ENCODE data around the gene PNLIPRP1. TPM values are rescaled to one million over a fixed set of nuclear protein-coding genes. Genes with fewer than 3 reads are reported as not detected.

Gene PNLIPRP1
- total RNA-seq, 2 experiments from 2014 or later = not detected

DNA sequence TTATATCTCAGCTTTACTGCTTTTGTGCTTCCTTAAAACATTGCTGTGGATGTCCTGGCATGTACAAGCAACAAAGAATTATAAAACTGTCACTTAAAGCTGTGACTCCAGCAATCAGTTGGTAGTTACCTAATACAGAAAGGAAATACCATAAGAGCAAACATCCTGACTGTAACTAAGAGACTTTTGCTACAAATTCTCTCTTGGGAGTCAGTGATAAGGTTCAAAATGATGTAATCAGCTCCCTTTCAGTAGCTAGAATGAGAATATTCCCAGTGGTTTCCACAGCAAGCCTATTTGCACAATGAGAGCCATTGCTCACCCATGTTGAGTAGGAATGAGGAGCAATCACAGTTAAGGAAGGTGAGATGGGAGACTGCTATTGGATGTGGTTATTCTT, 7.6 kb downstream of the PNLIPRP1 start:
- no TSS peak for BruUV-seq (replicated peaks)
- CTCF ChIA-PET (ENCODE audit: unreplicated experiment) = no interaction called here
- intact Hi-C loops (cut with micrococcal nuclease; ENCODE audit: unreplicated experiment) = no loop called here

GRCh38 chr10:116599991-116600390, 9.2 kb downstream of the PNLIPRP1 start:
- H3K27ac ChIP-seq (ENCODE audit: low read depth, low read length, poor library complexity, severe bottlenecking) = no peak overlapping the region
- H3K4me1 ChIP-seq (ENCODE audit: insufficient read depth, low read length, poor library complexity, severe bottlenecking) = no peaks in the 10 kb centered on the region
- intact Hi-C loops (cut with micrococcal nuclease; ENCODE audit: unreplicated experiment) = no loop called here
- H4K20me1 ChIP-seq (ENCODE audit: insufficient read depth, low read length) = no peaks in the 10 kb centered on the region
- no peaks in the 10 kb centered on the region for H3K36me3 ChIP-seq (ENCODE audit: insufficient read depth, low read length)
- TF ChIP-seq EZH2phosphoT487 (IDR thresholded peaks at IDR 0.05; ENCODE audit: borderline replicate concordance, low read depth, low read length) = no peak
- TF ChIP-seq, protein P1, sequence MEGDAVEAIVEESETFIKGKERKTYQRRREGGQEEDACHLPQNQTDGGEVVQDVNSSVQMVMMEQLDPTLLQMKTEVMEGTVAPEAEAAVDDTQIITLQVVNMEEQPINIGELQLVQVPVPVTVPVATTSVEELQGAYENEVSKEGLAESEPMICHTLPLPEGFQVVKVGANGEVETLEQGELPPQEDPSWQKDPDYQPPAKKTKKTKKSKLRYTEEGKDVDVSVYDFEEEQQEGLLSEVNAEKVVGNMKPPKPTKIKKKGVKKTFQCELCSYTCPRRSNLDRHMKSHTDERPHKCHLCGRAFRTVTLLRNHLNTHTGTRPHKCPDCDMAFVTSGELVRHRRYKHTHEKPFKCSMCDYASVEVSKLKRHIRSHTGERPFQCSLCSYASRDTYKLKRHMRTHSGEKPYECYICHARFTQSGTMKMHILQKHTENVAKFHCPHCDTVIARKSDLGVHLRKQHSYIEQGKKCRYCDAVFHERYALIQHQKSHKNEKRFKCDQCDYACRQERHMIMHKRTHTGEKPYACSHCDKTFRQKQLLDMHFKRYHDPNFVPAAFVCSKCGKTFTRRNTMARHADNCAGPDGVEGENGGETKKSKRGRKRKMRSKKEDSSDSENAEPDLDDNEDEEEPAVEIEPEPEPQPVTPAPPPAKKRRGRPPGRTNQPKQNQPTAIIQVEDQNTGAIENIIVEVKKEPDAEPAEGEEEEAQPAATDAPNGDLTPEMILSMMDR (conservative IDR thresholded peaks at IDR 0.05; ENCODE audit: low read length) = no peak
- no peak overlapping the region for H3K4me3 ChIP-seq (ENCODE audit: low read depth, low read length, poor library complexity, severe bottlenecking)
- H2AFZ ChIP-seq (ENCODE audit: low read length) = no peak overlapping the region
- POLR2A ChIA-PET = no interaction called here
- H3K9me3 ChIP-seq (ENCODE audit: low read length) = no peaks in the 10 kb centered on the region
- H3K9me2 ChIP-seq (ENCODE audit: insufficient read depth, low read length) = no peaks in the 10 kb centered on the region
- CTCF ChIA-PET (ENCODE audit: unreplicated experiment) = no interaction called here
- no peak for DNase-seq (ENCODE audit: low spot score)
- no TSS peak for BruUV-seq (replicated peaks)
- H3K4me2 ChIP-seq (ENCODE audit: low read length) = no peak overlapping the region
- H3K79me2 ChIP-seq (ENCODE audit: insufficient read depth, low read depth, low read length) = no peaks in the 10 kb centered on the region

More for the DNA sequence above, 7.6 kb downstream of the PNLIPRP1 start:
- DNase-seq (ENCODE audit: low spot score) = no peak
- H3K27ac ChIP-seq (ENCODE audit: low read depth, low read length, poor library complexity, severe bottlenecking) = no peak overlapping the region
- no peak for TF ChIP-seq EZH2phosphoT487 (IDR thresholded peaks at IDR 0.05; ENCODE audit: borderline replicate concordance, low read depth, low read length)
- TF ChIP-seq, protein P1 (conservative IDR thresholded peaks at IDR 0.05; ENCODE audit: low read length) = no peak
- no peaks in the 10 kb centered on the region for H3K4me1 ChIP-seq (ENCODE audit: insufficient read depth, low read length, poor library complexity, severe bottlenecking)
- H3K9me2 ChIP-seq (ENCODE audit: insufficient read depth, low read length) = no peaks in the 10 kb centered on the region
- no peaks in the 10 kb centered on the region for H4K20me1 ChIP-seq (ENCODE audit: insufficient read depth, low read length)
- H3K4me2 ChIP-seq (ENCODE audit: low read length) = no peak overlapping the region
- no peak overlapping the region for H2AFZ ChIP-seq (ENCODE audit: low read length)
- H3K4me3 ChIP-seq (ENCODE audit: low read depth, low read length, poor library complexity, severe bottlenecking) = no peak overlapping the region
- no peaks in the 10 kb centered on the region for H3K9me3 ChIP-seq (ENCODE audit: low read length)
- no peaks in the 10 kb centered on the region for H3K36me3 ChIP-seq (ENCODE audit: insufficient read depth, low read length)
- POLR2A ChIA-PET = interaction anchor here (0.6 kb wide), 1 partner anchor 136 kb away, joined by 3 read pairs; no protein-coding TSS in a partner anchor
- H3K79me2 ChIP-seq (ENCODE audit: insufficient read depth, low read depth, low read length) = no peaks in the 10 kb centered on the region

DNA sequence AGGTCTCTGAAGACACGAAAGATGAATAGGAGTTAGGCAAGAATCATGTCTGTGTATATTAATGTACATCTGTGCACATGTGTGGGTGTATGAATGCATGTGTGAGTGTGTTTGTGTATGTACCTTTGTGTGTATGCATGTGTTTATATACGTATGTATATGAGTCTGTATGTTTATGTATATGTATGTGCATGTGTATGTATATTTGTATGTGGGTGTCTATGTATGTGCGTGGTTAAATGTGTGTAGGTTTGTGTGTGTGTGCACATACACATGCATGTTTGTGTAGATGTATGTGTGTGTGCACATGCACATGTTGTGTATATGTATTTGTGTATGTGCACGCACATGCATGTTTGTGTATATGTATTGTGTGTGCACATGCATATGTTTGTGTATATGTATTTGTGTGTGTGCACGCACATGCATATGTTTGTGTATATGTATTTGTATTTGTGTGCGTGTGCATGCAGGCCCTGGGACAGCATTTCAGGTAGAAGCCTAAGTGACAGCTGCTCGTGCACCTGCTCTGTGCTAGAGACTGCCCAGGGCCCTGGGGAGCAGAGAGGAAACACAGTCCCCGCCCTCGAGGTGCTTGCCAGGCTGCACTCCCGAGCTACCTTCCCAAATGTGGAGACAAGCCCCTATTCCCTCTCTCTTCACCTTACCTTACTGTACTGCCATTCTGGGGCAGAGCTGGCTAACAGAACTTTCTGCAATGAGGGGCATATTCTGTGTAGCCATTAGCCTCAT, 12.1 kb downstream of the PNLIPRP1 start:
- DNase-seq (ENCODE audit: low spot score) = no peak
- H3K4me1 ChIP-seq (ENCODE audit: insufficient read depth, low read length, poor library complexity, severe bottlenecking) = no peaks in the 10 kb centered on the region
- ChIA-PET POLR2A (interaction anchor here (0.6 kb wide), 1 partner anchor 735 kb away, joined by 6 read pairs; no protein-coding TSS in a partner anchor), CTCF (ENCODE audit: unreplicated experiment) (no interaction called here)
- intact Hi-C loops (cut with micrococcal nuclease; ENCODE audit: unreplicated experiment) = no loop called here
- H3K4me2 ChIP-seq (ENCODE audit: low read length) = no peak overlapping the region
- no peak overlapping the region for H3K4me3 ChIP-seq (ENCODE audit: low read depth, low read length, poor library complexity, severe bottlenecking)
- BruUV-seq (replicated peaks) = no TSS peak
- TF ChIP-seq, protein P1 (conservative IDR thresholded peaks at IDR 0.05; ENCODE audit: low read length) = no peak
- TF ChIP-seq EZH2phosphoT487 (IDR thresholded peaks at IDR 0.05; ENCODE audit: borderline replicate concordance, low read depth, low read length) = no peak
- H3K36me3 ChIP-seq (ENCODE audit: insufficient read depth, low read length) = no peaks in the 10 kb centered on the region
- H4K20me1 ChIP-seq (ENCODE audit: insufficient read depth, low read length) = no peaks in the 10 kb centered on the region
- H3K79me2 ChIP-seq (ENCODE audit: insufficient read depth, low read depth, low read length) = no peaks in the 10 kb centered on the region
- no peak overlapping the region for H2AFZ ChIP-seq (ENCODE audit: low read length)
- no peaks in the 10 kb centered on the region for H3K9me2 ChIP-seq (ENCODE audit: insufficient read depth, low read length)
- H3K9me3 ChIP-seq (ENCODE audit: low read length) = no peaks in the 10 kb centered on the region
- no peak overlapping the region for H3K27ac ChIP-seq (ENCODE audit: low read depth, low read length, poor library complexity, severe bottlenecking)
